Osteocyte (in vitro differentiated cells): ENCODE measurements around the gene ATP5ME. TPM values are rescaled to one million over a fixed set of nuclear protein-coding genes. Genes with fewer than 3 reads are reported as not detected.

Source experiments
- DNase-seq: peaks from one replicate; pipeline ENCODE4 v3.0.0; 2021; ENCODE audit warnings: mixed read lengths; ENCODE audit not compliant: unreplicated experiment; ENCODE audit errors: extremely low spot score
- H3K27ac Mint-ChIP-seq: one replicate; pipeline ENCODE4 v1.8.0; 2021; ENCODE audit warnings: mild to moderate bottlenecking, mixed read lengths; ENCODE audit not compliant: unreplicated experiment
- H3K27me3 Mint-ChIP-seq: one replicate; pipeline ENCODE4 v1.8.0; 2021; ENCODE audit warnings: mixed read lengths; ENCODE audit not compliant: unreplicated experiment
- H3K36me3 Mint-ChIP-seq: one replicate; pipeline ENCODE4 v1.8.0; 2021; ENCODE audit warnings: mixed read lengths; ENCODE audit not compliant: unreplicated experiment
- H3K4me1 Mint-ChIP-seq: one replicate; pipeline ENCODE4 v1.8.0; 2021; ENCODE audit warnings: mixed read lengths; ENCODE audit not compliant: unreplicated experiment
- H3K4me3 Mint-ChIP-seq: one replicate; pipeline ENCODE4 v1.8.0; 2021; ENCODE audit warnings: mild to moderate bottlenecking, moderate library complexity, mixed read lengths; ENCODE audit not compliant: unreplicated experiment
- H3K9me3 Mint-ChIP-seq: one replicate; pipeline ENCODE4 v1.8.0; 2021; ENCODE audit warnings: mixed read lengths; ENCODE audit not compliant: unreplicated experiment
- total RNA-seq: library from RNA; stranded (reverse); gene quantifications from 2 replicates; pipeline ENCODE4 v1.2.1, GENCODE V29; 2021
- TF ChIP-seq, protein P1 (sequence below): fragments of 200-600 bp; sonication (generic); IDR thresholded peaks from 2 replicates; pipeline ENCODE4 v1.5.0; 2021; ENCODE audit warnings: antibody characterized with exemption, mild to moderate bottlenecking, moderate library complexity

Gene ATP5ME
- total RNA-seq, 1 donor from 2014 or later, result 271 TPM

DNA sequence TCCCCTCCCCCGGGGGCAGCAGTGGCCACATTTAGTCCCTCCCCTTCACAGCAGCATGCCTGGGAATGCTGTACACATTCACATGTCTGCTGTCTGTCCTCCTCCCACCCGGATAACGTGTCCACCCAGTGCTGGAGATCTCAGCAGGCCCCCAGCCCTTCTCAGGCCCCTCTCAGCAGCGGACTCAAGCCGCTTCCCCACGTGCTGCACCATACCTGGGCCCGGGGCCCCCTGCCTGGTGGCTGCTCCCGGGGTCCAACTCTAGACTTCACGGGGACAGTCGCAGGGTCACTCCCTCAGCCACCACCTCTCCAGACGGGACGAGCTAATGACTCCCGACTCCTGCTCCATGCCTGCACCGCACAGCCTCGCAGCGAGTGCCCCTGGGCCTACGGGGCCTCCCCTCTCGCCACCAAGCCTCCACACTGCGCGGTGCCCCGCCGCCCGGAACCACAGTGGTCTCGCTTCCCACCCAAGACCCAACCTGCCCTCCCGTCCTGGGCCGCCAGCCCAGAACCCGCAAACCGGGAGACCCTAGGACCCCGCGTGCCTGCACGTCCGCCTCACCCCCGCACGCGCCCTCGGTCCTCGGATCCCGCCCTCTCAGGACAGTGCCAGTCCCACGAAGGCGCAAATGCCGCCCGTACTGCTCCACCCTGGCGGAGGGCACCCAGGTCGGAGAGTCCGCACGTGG, 30.3 kb upstream of the ATP5ME start:
- H3K9me3 Mint-ChIP-seq, result no peaks in the 10 kb centered on the region
- H3K36me3 Mint-ChIP-seq, result peaks cover 1% of the 10 kb centered on the region
- H3K27ac Mint-ChIP-seq, result no peak overlapping the region
- H3K4me3 Mint-ChIP-seq, result no peak overlapping the region
- peaks cover 6% of the 10 kb centered on the region for H3K27me3 Mint-ChIP-seq
- H3K4me1 Mint-ChIP-seq, result peaks cover 11% of the 10 kb centered on the region
- peak; percentile 85 for DNase-seq
- TF ChIP-seq, protein P1, sequence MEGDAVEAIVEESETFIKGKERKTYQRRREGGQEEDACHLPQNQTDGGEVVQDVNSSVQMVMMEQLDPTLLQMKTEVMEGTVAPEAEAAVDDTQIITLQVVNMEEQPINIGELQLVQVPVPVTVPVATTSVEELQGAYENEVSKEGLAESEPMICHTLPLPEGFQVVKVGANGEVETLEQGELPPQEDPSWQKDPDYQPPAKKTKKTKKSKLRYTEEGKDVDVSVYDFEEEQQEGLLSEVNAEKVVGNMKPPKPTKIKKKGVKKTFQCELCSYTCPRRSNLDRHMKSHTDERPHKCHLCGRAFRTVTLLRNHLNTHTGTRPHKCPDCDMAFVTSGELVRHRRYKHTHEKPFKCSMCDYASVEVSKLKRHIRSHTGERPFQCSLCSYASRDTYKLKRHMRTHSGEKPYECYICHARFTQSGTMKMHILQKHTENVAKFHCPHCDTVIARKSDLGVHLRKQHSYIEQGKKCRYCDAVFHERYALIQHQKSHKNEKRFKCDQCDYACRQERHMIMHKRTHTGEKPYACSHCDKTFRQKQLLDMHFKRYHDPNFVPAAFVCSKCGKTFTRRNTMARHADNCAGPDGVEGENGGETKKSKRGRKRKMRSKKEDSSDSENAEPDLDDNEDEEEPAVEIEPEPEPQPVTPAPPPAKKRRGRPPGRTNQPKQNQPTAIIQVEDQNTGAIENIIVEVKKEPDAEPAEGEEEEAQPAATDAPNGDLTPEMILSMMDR, result no peak

DNA sequence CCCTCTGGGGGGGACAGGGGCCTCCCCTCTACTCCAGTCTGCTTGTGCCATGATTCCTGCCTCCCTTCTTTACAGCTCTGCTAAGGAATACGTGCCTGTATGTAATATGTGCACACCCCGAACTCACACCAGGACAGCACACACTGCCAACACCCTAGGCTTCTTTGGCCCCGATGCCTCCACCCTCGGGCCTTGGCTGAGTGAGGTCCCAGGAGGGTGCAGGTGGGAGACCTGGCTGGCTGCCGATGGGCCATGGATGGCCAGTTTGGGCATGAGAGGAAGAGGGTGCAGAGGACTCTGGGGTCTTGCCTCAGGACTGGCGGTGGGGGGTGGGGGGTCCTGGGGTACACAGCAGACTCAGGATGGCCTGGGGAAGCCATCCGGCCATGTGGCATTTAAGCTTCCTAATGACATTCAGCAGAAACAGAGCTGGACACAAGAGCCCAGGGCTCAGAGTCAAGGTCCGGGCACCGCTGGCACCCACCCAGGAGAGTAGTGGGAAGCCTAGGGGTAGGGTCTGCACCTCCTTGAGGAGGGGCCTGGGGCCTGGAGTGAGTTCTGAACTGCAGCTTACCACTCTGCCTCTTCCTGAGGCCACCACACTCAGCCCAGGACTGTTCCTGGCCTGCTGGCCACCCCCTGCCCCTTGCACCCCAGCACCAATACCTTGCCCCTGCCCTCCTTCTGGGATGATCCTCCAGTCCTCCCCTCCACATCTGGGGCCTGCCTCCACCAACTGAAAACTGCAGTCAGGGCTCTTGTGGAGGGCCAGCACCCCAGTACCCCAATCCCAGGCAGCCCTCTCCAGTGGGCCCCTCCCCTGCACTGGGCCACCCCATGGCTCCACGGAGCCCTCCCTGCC, 29.5 kb upstream of the ATP5ME start:
- TF ChIP-seq, protein P1, result no peak
- Mint-ChIP-seq H3K27me3 (peaks cover 6% of the 10 kb centered on the region), H3K27ac (no peak overlapping the region), H3K9me3 (no peaks in the 10 kb centered on the region), H3K36me3 (no peaks in the 10 kb centered on the region), H3K4me1 (peaks cover 6% of the 10 kb centered on the region), H3K4me3 (no peak overlapping the region)
- no peak for DNase-seq

DNA sequence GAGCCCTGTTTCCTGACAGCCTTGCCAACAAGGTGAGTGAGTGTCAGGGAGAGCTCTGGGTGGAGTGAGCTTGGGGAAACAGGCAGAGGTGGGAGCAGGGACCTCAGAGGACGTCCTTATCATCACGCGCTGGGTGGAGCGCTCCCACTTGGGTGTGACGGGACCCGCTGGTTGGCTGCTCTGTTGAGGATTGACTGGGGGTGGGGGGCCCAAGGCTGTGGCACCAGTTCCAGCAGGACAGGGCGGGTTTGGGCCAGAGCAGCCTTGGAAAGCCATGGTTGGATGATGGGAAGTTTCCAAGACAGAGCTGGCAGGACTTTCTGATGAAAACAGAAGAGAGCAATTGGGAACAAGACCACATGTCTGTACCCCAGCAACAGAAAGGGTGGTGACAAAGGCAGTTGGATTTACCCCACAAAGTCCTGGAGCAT, 28.6 kb upstream of the ATP5ME start:
- Mint-ChIP-seq H3K36me3 (no peaks in the 10 kb centered on the region), H3K4me1 (peaks cover 5% of the 10 kb centered on the region), H3K4me3 (no peak overlapping the region), H3K27me3 (peaks cover 6% of the 10 kb centered on the region), H3K27ac (no peak overlapping the region), H3K9me3 (no peaks in the 10 kb centered on the region)
- DNase-seq, result no peak
- TF ChIP-seq, protein P1, result no peak

DNA sequence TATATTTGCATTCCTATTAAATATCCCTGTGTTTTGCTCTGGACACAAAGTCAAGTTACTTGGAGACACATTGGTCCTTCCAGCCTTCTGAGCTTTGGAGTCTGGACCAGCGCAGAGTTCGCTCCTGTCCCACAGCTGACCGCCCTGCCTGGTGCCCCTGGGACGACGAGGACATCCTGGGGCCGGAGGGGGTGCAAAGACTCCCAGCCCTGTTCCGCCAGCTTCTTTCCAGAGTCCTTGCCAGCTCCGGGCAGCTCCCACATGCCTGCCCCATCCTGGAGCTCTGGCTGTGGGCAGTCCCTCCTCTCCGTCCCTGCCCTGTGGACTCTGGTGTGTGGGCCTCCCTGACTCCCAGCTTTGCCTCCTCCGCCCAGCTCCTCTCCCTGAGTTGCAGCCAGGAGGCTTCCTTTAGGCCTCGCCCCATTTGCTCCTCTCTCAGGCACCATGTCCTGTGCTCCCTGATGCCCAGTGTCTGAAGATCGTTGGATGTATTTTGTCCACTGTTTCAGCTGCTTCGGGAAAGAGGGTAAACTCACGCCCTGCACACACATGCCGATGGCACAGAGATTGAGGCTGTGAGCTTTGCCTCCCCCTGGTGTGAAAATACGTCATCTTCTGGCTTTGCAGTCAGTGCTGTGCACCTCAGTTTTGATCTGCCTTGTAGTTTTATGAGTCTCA, 26.6 kb upstream of the ATP5ME start:
- DNase-seq, result no peak
- peaks cover 13% of the 10 kb centered on the region for H3K27me3 Mint-ChIP-seq
- TF ChIP-seq, protein P1, result no peak
- no peak overlapping the region for H3K27ac Mint-ChIP-seq
- no peak overlapping the region for H3K4me3 Mint-ChIP-seq
- H3K36me3 Mint-ChIP-seq, result no peaks in the 10 kb centered on the region
- H3K9me3 Mint-ChIP-seq, result no peaks in the 10 kb centered on the region
- peaks cover 3% of the 10 kb centered on the region for H3K4me1 Mint-ChIP-seq
